GM12874 (cell line): ENCODE data around the gene LRRC57.

Experiments
- CTCF ChIP-seq: IDR thresholded peaks from 2 replicates; pipeline ENCODE4 v1.5.1; 2011; ENCODE audit warnings: low read depth, mild to moderate bottlenecking, control low read depth, low read length, moderate library complexity; ENCODE audit not compliant: insufficient read depth

LRRC57 gene

GRCh38 chr15:42493679-42494078, 54.9 kb downstream of the LRRC57 start:
- no peak for TF ChIP-seq CTCF

GRCh38 chr15:42491539-42492225, 56.9 kb downstream of the LRRC57 start:
- no peak for TF ChIP-seq CTCF

GRCh38 chr15:42490671-42491538, 57.7 kb downstream of the LRRC57 start, which contains the start of gene ZNF106:
Gene ZNF106, minus strand, starts transcription at chr15:42491141. Its CDS starts 18,852 bp downstream, at chr15:42472289.
- 0 out of 2 replicates have a peak, but pooled peaks have one; percentile 11 for TF ChIP-seq CTCF

GRCh38 chr15:42490291-42490670, 58.3 kb downstream of the LRRC57 start:
- no peak for TF ChIP-seq CTCF
